GM23338 (cell line): Measurements from ENCODE around the gene FCHSD1. TPM values are rescaled to one million over a fixed set of nuclear protein-coding genes. Genes with fewer than 3 reads are reported as not detected.

Source experiments
- ATAC-seq: fragments of 200-7000 bp; cut with Tn5 transposase; 3 replicates; pipeline ENCODE4 v1.9.1; 2020
- DNase-seq: peaks from one replicate; pipeline ENCODE4 v3.0.0-alpha.2; 2015; ENCODE audit warnings: low spot score
- H2AFZ ChIP-seq: fragments of 200-600 bp; sonication (generic); 2 replicates; pipeline ENCODE4 v1.8.0; 2016; ENCODE audit warnings: antibody characterized with exemption, mild to moderate bottlenecking, moderate library complexity
- H3F3A ChIP-seq: fragments of 200-600 bp; sonication (generic); replicated peaks from 2 replicates; pipeline ENCODE4 v1.8.0; 2017; ENCODE audit warnings: antibody characterized with exemption, mixed run types, low read depth
- H3K27ac ChIP-seq: fragments of 200-600 bp; sonication (generic); 2 replicates; pipeline ENCODE4 v1.6.1; 2016; ENCODE audit warnings: low read depth
- H3K27me3 ChIP-seq: fragments of 200-600 bp; sonication (generic); 2 replicates; pipeline ENCODE4 v1.8.0; 2016; ENCODE audit warnings: mild to moderate bottlenecking, mixed run types, moderate library complexity; ENCODE audit not compliant: insufficient read depth
- H3K36me3 ChIP-seq: fragments of 200-600 bp; sonication (generic); 2 replicates; pipeline ENCODE4 v1.8.0; 2016; ENCODE audit warnings: mild to moderate bottlenecking; ENCODE audit not compliant: insufficient read depth
- H3K4me1 ChIP-seq: fragments of 200-600 bp; sonication (generic); 2 replicates; pipeline ENCODE4 v1.8.0; 2016; ENCODE audit warnings: mild to moderate bottlenecking, moderate library complexity; ENCODE audit not compliant: insufficient read depth
- H3K4me2 ChIP-seq: fragments of 200-600 bp; sonication (generic); 2 replicates; pipeline ENCODE4 v1.7.1; 2017; ENCODE audit warnings: mixed run types
- H3K4me3 ChIP-seq: fragments of 200-600 bp; sonication (generic); 2 replicates; pipeline ENCODE4 v1.6.1; 2016; ENCODE audit warnings: mixed run types
- H3K79me2 ChIP-seq: fragments of 200-600 bp; sonication (generic); replicated peaks from 2 replicates; pipeline ENCODE4 v1.8.0; 2017; ENCODE audit warnings: mild to moderate bottlenecking; ENCODE audit not compliant: insufficient read depth
- H3K9me2 ChIP-seq: fragments of 200-600 bp; sonication (generic); 2 replicates; pipeline ENCODE4 v1.8.0; 2017; ENCODE audit not compliant: insufficient read depth
- H4K20me1 ChIP-seq: fragments of 200-600 bp; sonication (generic); replicated peaks from 2 replicates; pipeline ENCODE4 v1.8.0; 2017; ENCODE audit warnings: mild to moderate bottlenecking; ENCODE audit not compliant: insufficient read depth
- H3K27ac Mint-ChIP-seq: 2 replicates; pipeline ENCODE4 v1.8.0; 2020; ENCODE audit warnings: inconsistent platforms, mild to moderate bottlenecking, moderate library complexity, mixed read lengths
- H3K27me3 Mint-ChIP-seq: 3 replicates; pipeline ENCODE4 v1.8.0; 2022; ENCODE audit warnings: low read depth, mild to moderate bottlenecking, moderate library complexity, mixed read lengths, inconsistent platforms; ENCODE audit not compliant: insufficient read depth, poor library complexity
- H3K36me3 Mint-ChIP-seq: 3 replicates; pipeline ENCODE4 v1.8.0; 2021; ENCODE audit warnings: low read depth, mild to moderate bottlenecking, inconsistent platforms, moderate library complexity, mixed read lengths
- H3K4me1 Mint-ChIP-seq: 3 replicates; pipeline ENCODE4 v1.8.0; 2020; ENCODE audit warnings: mild to moderate bottlenecking, inconsistent platforms, mixed read lengths
- H3K4me3 Mint-ChIP-seq: 3 replicates; pipeline ENCODE4 v1.8.0; 2021; ENCODE audit warnings: moderate library complexity, mild to moderate bottlenecking, inconsistent platforms, mixed read lengths
- H3K9me3 Mint-ChIP-seq: 3 replicates; pipeline ENCODE4 v1.8.0; 2020; ENCODE audit warnings: moderate library complexity, mild to moderate bottlenecking, inconsistent platforms, mixed read lengths
- JUNB ChIP-seq: IDR thresholded peaks from one replicate; pipeline ENCODE4 v1.6.1; 2016; ENCODE audit warnings: antibody characterized with exemption; ENCODE audit not compliant: unreplicated experiment
- ZNF462 ChIP-seq: fragments of 250-450 bp; sonication (Bioruptor Pico); IDR thresholded peaks from 2 replicates; pipeline ENCODE4 v1.5.0; 2020; ENCODE audit warnings: mild to moderate bottlenecking, moderate library complexity
- polyA plus RNA-seq: library from polyadenylated mRNA; unstranded; fragments of >200 nt; fragmentation: Nextera tagmentation; extraction: Ambion mirVana; gene quantifications from 2 replicates; pipeline ENCODE4 v1.2.1, GENCODE V29; 2016
- total RNA-seq: library from RNA; depleted of rRNA; stranded (reverse); fragments of >200 nt; shearing (Covaris generic); gene quantifications from 2 replicates; pipeline ENCODE4 v1.2.3, GENCODE V29; 2014
- TF ChIP-seq, protein P1 (sequence below), 2 experiments: fragments of 200-600 bp in 1 of 2; sonication (generic) in 1 of 2; conservative IDR thresholded peaks; 2 replicates each; pipeline versions ENCODE4 v1.5.1 to v1.6.1; 2016 to 2017; ENCODE audit warnings: antibody characterized with exemption in 2 of 2, low read depth in 2 of 2, mild to moderate bottlenecking in 2 of 2, moderate library complexity in 1 of 2

The FCHSD1 gene
- total and polyA plus RNA-seq, 2 experiments from 2014 or later, result 24.7 to 46.6 TPM

DNA sequence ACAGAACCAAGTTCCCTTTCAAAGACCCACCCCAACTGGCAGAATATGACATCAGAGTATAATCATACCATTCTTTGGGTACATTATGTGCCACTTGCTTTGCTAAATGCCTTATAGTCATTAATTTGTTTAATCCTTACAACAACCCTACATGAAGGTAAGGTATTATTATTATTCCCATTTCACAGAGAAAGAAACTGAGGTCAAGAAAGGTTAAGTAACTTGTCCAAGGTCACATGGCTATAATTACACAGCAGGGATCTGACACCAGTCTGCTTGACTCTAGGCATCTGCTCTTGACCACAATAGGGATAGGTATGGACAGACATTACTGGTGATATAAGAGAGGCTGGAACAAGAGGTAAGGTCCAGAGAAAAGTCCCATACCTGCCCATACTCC lies 1.2 kb downstream of the FCHSD1 start (continued):
- no peak for TF ChIP-seq ZNF462 (CRISPR knock-in tag)

DNA sequence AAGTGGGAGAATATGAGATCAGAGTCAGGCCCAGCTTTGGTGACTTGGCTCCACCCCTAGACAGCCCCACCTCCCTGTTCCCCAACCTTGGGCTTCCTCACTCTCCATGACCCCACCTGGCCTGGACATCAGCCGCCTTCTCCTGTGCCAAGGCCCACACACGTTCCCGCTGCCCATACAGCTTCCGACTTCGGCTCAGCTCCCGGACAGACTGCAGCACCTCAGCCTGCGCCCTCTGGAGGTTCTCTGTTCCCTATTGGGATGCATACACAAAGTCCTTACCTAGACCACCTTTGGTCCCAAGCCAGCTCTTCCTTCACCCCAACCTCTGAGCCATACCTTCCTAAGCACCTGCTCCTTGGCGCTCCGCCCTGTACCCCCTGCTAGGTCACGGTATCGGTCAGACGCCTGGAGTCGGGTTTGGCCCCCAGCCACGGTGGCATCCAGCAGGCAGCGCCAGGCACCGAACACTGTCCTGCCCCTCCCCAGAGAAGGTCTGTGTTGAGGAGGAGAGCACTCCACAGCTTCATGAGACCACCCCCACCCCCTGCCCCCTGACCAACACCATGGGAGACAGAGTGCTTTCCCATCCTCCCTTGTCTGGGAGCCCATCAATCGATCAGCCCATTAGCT lies 2.0 kb downstream of the FCHSD1 start:
- TF ChIP-seq JUNB, result no peak
- TF ChIP-seq, protein P1, sequence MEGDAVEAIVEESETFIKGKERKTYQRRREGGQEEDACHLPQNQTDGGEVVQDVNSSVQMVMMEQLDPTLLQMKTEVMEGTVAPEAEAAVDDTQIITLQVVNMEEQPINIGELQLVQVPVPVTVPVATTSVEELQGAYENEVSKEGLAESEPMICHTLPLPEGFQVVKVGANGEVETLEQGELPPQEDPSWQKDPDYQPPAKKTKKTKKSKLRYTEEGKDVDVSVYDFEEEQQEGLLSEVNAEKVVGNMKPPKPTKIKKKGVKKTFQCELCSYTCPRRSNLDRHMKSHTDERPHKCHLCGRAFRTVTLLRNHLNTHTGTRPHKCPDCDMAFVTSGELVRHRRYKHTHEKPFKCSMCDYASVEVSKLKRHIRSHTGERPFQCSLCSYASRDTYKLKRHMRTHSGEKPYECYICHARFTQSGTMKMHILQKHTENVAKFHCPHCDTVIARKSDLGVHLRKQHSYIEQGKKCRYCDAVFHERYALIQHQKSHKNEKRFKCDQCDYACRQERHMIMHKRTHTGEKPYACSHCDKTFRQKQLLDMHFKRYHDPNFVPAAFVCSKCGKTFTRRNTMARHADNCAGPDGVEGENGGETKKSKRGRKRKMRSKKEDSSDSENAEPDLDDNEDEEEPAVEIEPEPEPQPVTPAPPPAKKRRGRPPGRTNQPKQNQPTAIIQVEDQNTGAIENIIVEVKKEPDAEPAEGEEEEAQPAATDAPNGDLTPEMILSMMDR (conservative IDR thresholded peaks at IDR 0.05; ENCODE audit: low read depth in 2 of 2), result peak in 1 of 2 experiments; percentile 26; a peak in 2 of 4 replicates
- no peak for ATAC-seq
- peaks cover 37% of the 10 kb centered on the region for H3K36me3 Mint-ChIP-seq
- Histone ChIP-seq H3K79me2 (no peaks in the 10 kb centered on the region), H3K4me3 (no peak overlapping the region), H3K36me3 (no peaks in the 10 kb centered on the region; the same call in 1 of the 2 replicates), H3K9me2 (no peaks in the 10 kb centered on the region), H3K4me2 (no peak overlapping the region), H3K4me1 (peaks cover 19% of the 10 kb centered on the region), H3K27ac (no peak overlapping the region), H3K27me3 (no peaks in the 10 kb centered on the region), H4K20me1 (no peaks in the 10 kb centered on the region; the same call in 1 of the 2 replicates), H3F3A (peaks cover 12% of the 10 kb centered on the region), H2AFZ (no peak overlapping the region)
- peaks cover 12% of the 10 kb centered on the region for H3K27me3 Mint-ChIP-seq
- H3K4me1 Mint-ChIP-seq, result peaks cover 29% of the 10 kb centered on the region
- H3K9me3 Mint-ChIP-seq, result no peaks in the 10 kb centered on the region
- H3K27ac Mint-ChIP-seq, result no peak overlapping the region
- H3K4me3 Mint-ChIP-seq, result no peak overlapping the region
- DNase-seq, result no peak
